Measurements from ENCODE around the gene MYH9. TPM values are rescaled to one million over a fixed set of nuclear protein-coding genes. Genes with fewer than 3 reads are reported as not detected.
"Not testable (repeated sequence)": the region's sequence is repeated elsewhere in the genome, so short reads cannot be mapped to it uniquely, and the experiment has no call there.

The MYH9 gene
- total RNA-seq, 1 experiment from 2014 or later = 151 TPM

DNA sequence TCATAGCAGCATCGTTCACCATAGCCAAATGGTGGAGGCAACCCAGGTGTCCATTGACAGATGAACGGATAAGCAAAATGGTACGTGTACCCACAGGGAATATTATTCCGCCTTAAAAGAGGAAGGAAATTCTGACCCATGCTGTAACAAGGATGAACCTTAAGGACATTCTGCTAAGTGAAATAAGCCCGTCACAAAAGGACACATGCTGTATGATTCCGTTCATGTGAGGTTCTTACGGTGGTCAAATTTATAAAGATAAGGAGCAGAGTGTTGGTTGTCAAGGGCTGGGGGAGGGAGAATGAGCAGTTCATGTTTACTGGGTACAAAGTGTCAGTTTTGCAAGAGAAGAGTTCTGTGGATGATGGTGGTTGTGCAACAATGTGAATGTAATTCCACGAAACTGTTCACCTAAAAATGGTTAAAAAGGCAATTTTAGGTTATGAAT, 108.5 kb downstream of the MYH9 start:
- no peaks in the 10 kb centered on the region for H3K4me1 ChIP-seq
- H3K27me3 ChIP-seq = no peaks in the 10 kb centered on the region
- no peak for DNase-seq
- H3K27ac ChIP-seq = no peak overlapping the region
- H3K9me3 ChIP-seq (replicated peaks) = no peaks in the 10 kb centered on the region
- no peak overlapping the region for H3K4me3 ChIP-seq
- H3K36me3 ChIP-seq = peaks cover 13% of the 10 kb centered on the region

DNA sequence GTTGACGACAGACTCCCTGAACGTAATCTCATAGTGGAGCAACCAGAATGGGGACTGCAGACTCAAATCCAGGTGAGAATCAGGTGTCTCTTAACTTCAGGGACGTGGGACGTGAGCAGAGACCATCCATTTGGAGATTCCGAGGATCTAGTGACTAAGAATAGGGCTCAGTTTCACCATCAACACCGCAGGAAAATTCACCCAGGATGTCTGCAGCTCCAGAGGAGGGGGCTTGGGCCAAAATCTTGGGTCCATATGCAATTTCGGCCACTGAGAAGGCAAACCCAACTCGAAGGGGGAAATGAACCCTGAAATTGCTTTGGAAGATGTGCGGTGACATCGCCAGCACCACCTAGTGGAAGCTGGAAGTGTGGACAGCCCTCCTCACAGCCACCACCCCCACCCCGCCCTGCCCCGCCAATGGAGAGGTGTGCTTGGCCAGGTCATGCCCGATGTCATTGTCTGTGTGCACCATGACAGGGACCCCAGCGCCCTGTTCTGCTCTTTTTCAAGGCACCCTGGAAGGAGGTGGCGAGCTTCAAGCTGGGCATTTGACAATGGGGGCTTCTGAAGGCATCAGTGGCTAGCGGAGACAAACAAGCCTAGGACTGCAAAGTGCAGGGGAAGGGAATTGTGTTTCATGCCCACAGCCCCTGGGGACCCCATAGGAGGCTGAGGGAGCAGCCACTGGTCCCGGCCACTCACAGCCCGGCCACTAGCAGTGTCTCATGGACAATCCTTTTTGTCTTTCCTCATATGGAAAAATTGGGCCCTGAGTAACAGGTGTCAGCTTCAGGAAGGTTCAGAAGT, 110.1 kb downstream of the MYH9 start:
- Histone ChIP-seq H3K4me3 (no peak overlapping the region), H3K36me3 (peaks cover 2% of the 10 kb centered on the region), H3K9me3 (replicated peaks) (no peaks in the 10 kb centered on the region), H3K4me1 (no peaks in the 10 kb centered on the region), H3K27ac (no peak overlapping the region), H3K27me3 (no peaks in the 10 kb centered on the region)
- DNase-seq = peak; percentile 39 to 63

DNA sequence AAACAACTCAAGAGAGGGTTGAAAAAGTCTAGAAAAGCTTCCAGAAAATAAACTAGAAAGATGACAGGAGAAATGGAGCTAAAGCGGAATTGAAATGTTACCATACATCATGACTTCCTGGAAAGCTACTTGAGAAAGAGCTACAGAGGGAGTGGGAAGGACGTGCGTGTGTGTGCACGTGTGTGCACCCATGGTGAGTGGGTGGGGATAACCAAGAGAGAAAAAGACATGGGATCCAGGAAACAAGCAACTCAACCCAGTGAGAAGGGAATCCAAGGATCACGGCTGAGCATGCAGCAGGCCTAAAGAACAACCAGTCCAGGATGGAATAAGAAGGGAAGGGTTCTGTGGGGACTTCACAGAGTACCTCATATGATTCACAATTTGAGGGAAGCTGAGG, 113.2 kb downstream of the MYH9 start:
- no peak for DNase-seq
- Histone ChIP-seq H3K27me3 (no peaks in the 10 kb centered on the region), H3K4me1 (no peaks in the 10 kb centered on the region), H3K9me3 (replicated peaks) (no peaks in the 10 kb centered on the region), H3K27ac (no peak overlapping the region), H3K36me3 (no peaks in the 10 kb centered on the region), H3K4me3 (no peak overlapping the region)

DNA sequence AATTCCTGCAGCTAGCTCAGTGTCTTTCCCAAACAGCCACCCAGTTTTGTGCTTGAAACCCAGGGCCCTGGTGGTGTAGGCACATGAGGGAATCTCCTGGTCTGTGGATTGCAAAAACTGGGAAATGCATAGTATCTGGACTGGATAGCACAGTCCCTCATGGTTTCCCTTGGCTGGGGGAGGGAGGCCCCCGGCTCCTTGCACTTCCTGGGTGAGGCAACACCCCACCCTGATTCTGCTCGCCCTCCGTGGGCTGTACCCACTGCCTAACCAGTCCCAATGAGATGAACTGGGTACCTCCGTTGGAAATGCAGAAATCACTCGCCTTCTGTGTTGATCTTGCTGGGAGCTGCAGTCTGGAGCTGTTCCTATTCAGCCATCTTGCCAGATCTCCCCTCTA, 115.8 kb downstream of the MYH9 start:
- H3K9me3 ChIP-seq (replicated peaks); H3K27me3 ChIP-seq; H3K36me3 ChIP-seq; H3K4me1 ChIP-seq; DNase-seq; H3K27ac ChIP-seq; H3K4me3 ChIP-seq: not testable (repeated sequence)

DNA sequence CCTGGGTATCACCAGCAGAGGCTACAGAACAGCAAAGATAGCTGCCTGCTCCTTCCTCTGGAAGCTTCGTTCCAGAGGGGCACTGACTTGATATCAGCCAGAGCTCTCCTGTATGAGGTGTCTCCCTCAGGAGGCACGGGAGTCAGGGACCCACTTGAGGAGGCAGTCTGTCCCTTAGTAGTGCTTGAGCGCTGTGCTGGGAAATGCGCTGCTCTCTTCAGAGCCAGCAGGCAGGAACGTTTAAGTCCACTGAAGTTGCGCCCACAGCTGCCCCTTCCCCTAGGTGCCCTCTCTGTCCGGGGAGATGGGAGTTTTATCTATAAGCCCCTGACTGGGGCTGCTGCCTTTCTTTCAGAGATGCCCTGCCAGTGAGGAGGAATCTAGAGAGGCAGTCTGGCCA, 116.5 kb downstream of the MYH9 start:
- DNase-seq = not testable (repeated sequence)

DNA sequence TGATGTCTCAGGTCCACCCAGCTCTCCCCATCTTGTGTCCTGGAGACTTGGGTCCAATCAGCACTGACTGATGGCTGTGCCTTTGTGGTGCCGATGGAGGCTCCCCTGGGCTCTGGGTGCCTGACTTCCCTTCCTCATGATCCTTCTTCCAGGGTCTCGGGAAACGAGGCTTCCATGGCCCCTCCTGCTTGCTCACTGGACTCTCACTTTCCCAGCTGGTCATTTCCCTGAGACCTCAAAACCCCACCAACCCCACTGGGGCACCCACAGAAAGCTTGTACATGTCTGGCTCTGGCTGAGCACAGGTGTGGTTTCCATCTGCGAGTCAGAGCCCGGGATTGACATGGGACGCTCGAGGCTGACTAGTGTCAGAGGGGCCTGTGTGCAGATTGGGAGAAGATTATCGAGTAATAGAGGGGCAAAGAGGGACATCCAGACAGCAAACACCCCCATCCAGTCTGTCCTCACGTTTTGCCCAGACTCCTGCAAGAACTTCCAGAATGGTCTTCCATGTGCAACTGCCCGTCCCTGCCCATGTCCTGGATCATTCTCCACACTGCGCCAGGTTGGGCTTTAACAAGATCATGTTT, 119.8 kb downstream of the MYH9 start:
- DNase-seq = no peak
- H3K27me3 ChIP-seq = no peaks in the 10 kb centered on the region
- no peak overlapping the region for H3K27ac ChIP-seq
- H3K4me3 ChIP-seq = no peak overlapping the region
- no peaks in the 10 kb centered on the region for H3K4me1 ChIP-seq
- no peaks in the 10 kb centered on the region for H3K36me3 ChIP-seq
- H3K9me3 ChIP-seq (replicated peaks) = no peaks in the 10 kb centered on the region

More for the DNA sequence above, 116.5 kb downstream of the MYH9 start:
- H3K27me3 ChIP-seq; H3K36me3 ChIP-seq; H3K4me1 ChIP-seq; H3K27ac ChIP-seq; H3K9me3 ChIP-seq (replicated peaks); H3K4me3 ChIP-seq: not testable (repeated sequence)

DNA sequence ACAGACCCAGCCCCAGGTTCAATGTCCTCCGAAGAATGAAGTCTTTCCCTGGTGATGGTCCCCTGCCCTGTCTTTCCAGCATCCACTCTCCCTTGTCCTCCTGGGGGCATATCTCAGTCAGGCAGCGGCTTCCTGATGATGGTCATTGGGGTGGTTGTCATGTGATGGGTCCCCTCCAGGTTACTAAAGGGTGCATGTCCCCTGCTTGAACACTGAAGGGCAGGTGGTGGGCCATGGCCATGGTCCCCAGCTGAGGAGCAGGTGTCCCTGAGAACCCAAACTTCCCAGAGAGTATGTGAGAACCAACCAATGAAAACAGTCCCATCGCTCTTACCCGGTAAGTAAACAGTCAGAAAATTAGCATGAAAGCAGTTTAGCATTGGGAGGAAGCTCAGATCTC, 120.7 kb downstream of the MYH9 start:
- Histone ChIP-seq H3K4me1 (no peaks in the 10 kb centered on the region), H3K27ac (no peak overlapping the region), H3K9me3 (replicated peaks) (no peaks in the 10 kb centered on the region), H3K36me3 (no peaks in the 10 kb centered on the region), H3K4me3 (no peak overlapping the region), H3K27me3 (no peaks in the 10 kb centered on the region)
- no peak for DNase-seq

DNA sequence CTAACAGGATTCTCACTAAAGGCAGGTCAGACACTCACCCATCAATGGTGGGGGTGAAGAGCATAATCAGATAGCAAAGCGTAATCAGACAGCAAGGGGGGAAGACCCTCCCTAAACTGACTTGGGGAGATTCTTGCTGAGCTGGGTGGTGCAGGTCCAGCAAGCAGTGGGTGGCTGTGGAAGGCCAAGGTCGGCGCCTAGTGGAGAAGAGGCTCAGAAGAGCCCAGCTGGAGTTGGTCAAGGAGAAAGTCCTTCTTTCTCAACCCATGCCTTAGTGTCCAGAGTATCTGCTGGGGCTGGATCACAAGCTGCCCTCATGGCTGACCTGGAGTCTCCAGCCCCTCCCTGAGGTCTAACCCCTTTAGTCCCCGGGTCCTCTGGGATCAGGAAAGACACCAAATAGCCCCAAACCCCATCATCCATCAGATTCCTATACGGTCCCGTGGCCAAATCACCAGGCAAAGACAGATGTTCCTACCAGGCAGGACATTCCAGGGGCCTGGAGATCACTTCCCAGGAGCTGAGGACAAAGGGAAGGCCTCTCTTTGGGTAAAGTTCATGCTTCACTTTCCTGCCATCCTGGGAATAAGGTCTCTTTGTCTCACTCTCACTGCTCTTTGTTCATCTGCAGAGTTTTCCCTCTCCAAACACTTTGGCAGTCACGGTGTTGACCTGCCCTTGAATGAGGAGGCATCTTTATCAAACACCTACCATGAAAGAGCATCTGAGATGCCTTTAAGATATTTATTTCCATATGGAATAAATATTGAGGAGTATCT, 123.7 kb downstream of the MYH9 start:
- not testable (repeated sequence) for H3K4me1 ChIP-seq; H3K4me3 ChIP-seq; H3K9me3 ChIP-seq (replicated peaks); H3K36me3 ChIP-seq; DNase-seq; H3K27me3 ChIP-seq; H3K27ac ChIP-seq

DNA sequence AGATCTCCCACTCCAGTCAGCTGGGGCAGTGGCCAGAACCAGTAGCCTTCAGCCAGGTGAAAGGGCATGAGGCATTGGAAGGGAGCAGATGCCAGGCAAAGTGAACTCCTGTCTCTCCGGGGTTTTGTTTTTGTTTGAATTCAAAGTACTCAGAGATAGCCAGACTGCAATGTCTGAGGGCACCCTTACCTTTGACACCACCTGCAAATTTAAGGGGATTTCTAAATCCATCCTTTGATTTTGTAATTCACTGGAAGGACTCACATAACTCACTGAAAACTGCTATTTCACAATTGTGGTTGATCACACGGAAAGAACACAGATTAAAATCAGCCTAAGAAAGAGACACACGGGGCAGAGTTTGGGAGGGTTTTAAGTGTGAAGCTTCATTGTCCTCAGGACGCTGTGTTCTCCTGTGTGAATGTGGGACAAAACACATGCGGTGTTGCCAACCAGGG, 124.5 kb downstream of the MYH9 start:
- not testable (repeated sequence) for DNase-seq

DNA sequence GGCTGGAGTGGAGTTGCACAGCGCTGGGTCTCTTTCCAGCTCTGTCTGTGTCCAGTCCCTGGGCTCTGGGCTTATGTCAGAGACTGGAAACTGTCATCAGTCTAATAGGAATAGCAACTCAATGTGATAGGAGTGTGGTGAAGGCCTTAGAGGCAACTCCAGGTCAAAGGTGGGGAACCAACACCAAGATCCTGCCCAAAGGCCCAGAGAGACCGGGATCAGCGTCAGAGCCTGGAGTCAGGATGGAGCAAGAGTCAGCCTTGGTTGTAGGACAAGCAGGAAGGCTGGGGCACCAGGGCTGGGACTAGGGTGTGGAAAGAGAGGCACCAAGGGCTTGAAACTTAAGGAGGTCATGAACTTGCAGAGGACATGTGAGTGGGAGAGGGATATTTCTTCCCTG, 125.5 kb downstream of the MYH9 start:
- H3K27me3 ChIP-seq; DNase-seq; H3K4me3 ChIP-seq; H3K4me1 ChIP-seq; H3K9me3 ChIP-seq (replicated peaks); H3K36me3 ChIP-seq; H3K27ac ChIP-seq: not testable (repeated sequence)

More for the DNA sequence above, 124.5 kb downstream of the MYH9 start:
- H3K36me3 ChIP-seq; H3K27me3 ChIP-seq; H3K9me3 ChIP-seq (replicated peaks); H3K27ac ChIP-seq; H3K4me3 ChIP-seq; H3K4me1 ChIP-seq: not testable (repeated sequence)

DNA sequence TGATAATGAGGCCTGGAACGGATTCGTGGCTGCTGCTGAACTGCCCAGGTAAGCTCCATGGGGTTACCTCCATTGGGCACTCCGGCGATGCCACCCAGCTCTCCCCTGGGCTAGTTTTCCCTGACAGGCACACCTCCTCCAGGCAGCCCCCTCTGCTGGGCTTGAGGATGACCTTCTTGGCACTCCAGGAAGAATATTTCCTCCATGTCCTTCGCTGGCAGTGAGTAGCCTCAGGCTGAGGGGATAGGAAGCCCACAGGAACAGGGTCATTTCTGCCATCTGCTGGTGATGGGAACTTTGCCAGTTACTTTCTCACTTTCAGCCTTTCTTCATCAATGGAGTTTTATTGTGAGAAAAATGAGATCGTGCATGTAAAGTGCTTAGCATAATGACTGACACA, 126.1 kb downstream of the MYH9 start:
- H3K36me3 ChIP-seq; DNase-seq; H3K4me3 ChIP-seq; H3K4me1 ChIP-seq; H3K27me3 ChIP-seq; H3K9me3 ChIP-seq (replicated peaks); H3K27ac ChIP-seq: not testable (repeated sequence)

DNA sequence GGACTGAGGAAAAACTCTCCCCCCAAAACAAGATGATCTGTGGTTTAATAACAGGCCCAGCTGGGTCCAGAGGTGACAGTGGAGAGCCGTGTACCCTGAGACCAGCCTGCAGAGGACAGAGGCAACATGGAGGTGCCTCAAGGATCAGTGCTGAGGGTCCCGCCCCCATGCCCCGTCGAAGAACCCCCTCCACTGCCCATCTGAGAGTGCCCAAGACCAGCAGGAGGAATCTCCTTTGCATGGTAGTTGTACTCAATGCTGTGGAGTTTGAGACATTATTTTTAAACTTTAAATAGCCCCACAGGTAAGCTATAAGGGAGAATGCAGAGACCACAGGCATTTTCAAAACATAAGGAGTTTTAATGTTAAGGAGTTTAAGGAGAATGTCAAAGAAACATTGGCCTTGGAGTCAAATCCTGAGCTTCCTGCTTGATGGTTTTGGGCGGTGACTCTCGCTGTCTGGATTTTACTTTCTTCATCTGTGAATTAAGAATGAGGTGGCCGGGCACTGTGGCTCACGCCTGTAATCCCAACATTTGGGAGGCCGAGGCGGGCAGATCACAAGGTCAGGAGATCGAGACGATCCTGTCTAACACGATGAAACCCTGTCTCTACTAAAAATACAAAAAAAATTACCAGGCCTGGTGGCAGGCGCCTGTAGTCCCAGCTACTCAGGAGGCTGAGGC, 128.0 kb downstream of the MYH9 start:
- no peaks in the 10 kb centered on the region for H3K27me3 ChIP-seq
- peaks cover 6% of the 10 kb centered on the region for H3K4me1 ChIP-seq
- no peak overlapping the region for H3K27ac ChIP-seq
- DNase-seq = no peak
- no peaks in the 10 kb centered on the region for H3K36me3 ChIP-seq
- no peak overlapping the region for H3K4me3 ChIP-seq
- H3K9me3 ChIP-seq (replicated peaks) = no peaks in the 10 kb centered on the region

DNA sequence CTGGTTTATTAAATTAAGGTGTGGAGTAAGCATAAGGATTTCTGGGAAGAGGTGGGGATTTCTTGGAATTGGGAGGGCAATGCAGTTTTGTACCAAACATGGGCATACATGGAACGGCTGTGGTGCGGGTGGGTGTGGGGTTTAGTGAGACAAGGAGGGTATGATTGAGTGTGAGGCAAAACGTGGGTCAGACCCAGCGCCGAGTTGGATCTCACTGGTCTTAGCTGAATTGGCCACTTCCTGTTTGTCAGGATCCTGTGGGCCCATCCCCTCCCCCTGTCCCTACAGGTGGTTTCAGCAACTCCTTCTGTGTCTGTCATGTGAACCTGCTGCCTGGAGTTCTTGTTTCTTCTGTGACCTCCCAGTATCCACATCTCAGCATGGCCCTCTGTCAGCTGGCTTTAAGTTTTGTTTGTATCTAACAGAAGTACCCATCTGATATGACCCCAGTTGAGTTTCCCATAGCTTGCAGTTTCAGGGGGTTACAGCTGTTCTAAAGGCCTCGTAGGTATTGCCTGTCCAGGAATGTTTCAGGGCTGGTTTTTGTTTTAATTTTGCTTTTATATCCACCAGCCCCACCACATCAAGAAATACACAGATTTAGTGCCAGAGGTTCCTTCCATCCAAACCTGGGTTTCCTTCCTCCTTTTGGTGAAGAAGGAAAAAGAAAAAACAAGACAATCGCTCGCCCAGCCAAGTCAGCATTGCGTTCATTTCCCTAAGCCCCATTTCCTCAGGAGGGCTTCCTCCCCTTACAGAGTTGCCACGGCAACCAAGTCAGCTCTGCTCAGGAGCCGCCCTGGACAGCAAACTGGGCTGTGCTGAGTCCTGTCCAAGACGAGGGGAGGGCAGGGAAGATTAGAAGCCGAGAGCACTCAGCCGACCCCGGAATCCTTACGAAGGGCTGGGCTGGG, 128.8 kb downstream of the MYH9 start:
- H3K27ac ChIP-seq = no peak overlapping the region
- H3K9me3 ChIP-seq (replicated peaks) = no peaks in the 10 kb centered on the region
- H3K4me1 ChIP-seq = peaks cover 6% of the 10 kb centered on the region
- DNase-seq = peak; percentile 26 to 54
- H3K36me3 ChIP-seq = no peaks in the 10 kb centered on the region
- peak overlapping the region; percentile 27; the same call in 1 of the 2 replicates for H3K4me3 ChIP-seq
- no peaks in the 10 kb centered on the region for H3K27me3 ChIP-seq
